Neural progenitor cell (in vitro differentiated cells): ENCODE data around the gene METTL9. TPM values are rescaled to one million over a fixed set of nuclear protein-coding genes. Genes with fewer than 3 reads are reported as not detected.

ENCODE experiments used
- DNase-seq: peaks from one replicate; pipeline ENCODE4 v3.0.0-alpha.2; 2016; ENCODE audit warnings: low spot score
- H2AFZ ChIP-seq: fragments of 200-600 bp; sonication (generic); replicated peaks from 2 replicates; pipeline ENCODE4 v1.6.1; 2016; ENCODE audit warnings: antibody characterized with exemption
- H3F3A ChIP-seq: fragments of 200-600 bp; sonication (generic); 2 replicates; pipeline ENCODE4 v1.6.1; 2016; ENCODE audit warnings: antibody characterized with exemption, low read depth
- H3K27ac ChIP-seq: fragments of 200-600 bp; sonication (generic); 2 replicates; pipeline ENCODE4 v1.5.1; 2016; ENCODE audit warnings: mild to moderate bottlenecking
- H3K27me3 ChIP-seq: fragments of 200-600 bp; sonication (generic); 2 replicates; pipeline ENCODE4 v1.6.1; 2016; ENCODE audit warnings: mild to moderate bottlenecking, moderate library complexity
- H3K36me3 ChIP-seq: fragments of 200-600 bp; sonication (generic); 2 replicates; pipeline ENCODE4 v1.5.1; 2016
- H3K4me1 ChIP-seq: fragments of 200-600 bp; sonication (generic); 2 replicates; pipeline ENCODE4 v1.6.1; 2016; ENCODE audit warnings: mixed run types
- H3K4me2 ChIP-seq: fragments of 200-600 bp; sonication (generic); 2 replicates; pipeline ENCODE4 v1.6.1; 2016
- H3K4me3 ChIP-seq: fragments of 200-600 bp; sonication (generic); 2 replicates; pipeline ENCODE4 v1.5.1; 2016
- H3K79me2 ChIP-seq: fragments of 200-600 bp; sonication (generic); 2 replicates; pipeline ENCODE4 v1.6.1; 2016; ENCODE audit warnings: low read depth
- H3K9ac ChIP-seq: fragments of 200-600 bp; sonication (generic); 2 replicates; pipeline ENCODE4 v1.6.1; 2016
- H3K9me3 ChIP-seq: fragments of 200-600 bp; sonication (generic); 2 replicates; pipeline ENCODE4 v1.5.1; 2016; ENCODE audit warnings: low read depth
- H4K20me1 ChIP-seq: fragments of 200-600 bp; sonication (generic); 2 replicates; pipeline ENCODE4 v1.6.1; 2016; ENCODE audit warnings: low read depth
- H3K27ac Mint-ChIP-seq: 3 replicates; pipeline ENCODE4 v1.8.0; 2021; ENCODE audit warnings: mixed read lengths
- H3K27me3 Mint-ChIP-seq: 2 replicates; pipeline ENCODE4 v1.8.0; 2022; ENCODE audit warnings: low read depth, mild to moderate bottlenecking, inconsistent platforms, moderate library complexity, mixed read lengths; ENCODE audit not compliant: insufficient read depth
- H3K36me3 Mint-ChIP-seq: 3 replicates; pipeline ENCODE4 v1.8.0; 2021; ENCODE audit warnings: mixed read lengths
- H3K4me1 Mint-ChIP-seq: 3 replicates; pipeline ENCODE4 v1.8.0; 2021; ENCODE audit warnings: mixed read lengths
- H3K4me3 Mint-ChIP-seq: 3 replicates; pipeline ENCODE4 v1.8.0; 2021; ENCODE audit warnings: mild to moderate bottlenecking, moderate library complexity, mixed read lengths
- H3K9me3 Mint-ChIP-seq: 3 replicates; pipeline ENCODE4 v1.8.0; 2020; ENCODE audit warnings: mixed read lengths
- CTCF ChIP-seq: fragments of 200-600 bp; sonication (generic); IDR thresholded peaks from 2 replicates; pipeline ENCODE4 v1.5.1; 2017; ENCODE audit warnings: antibody characterized with exemption, mild to moderate bottlenecking
- EZH2 ChIP-seq: fragments of 200-600 bp; sonication (generic); IDR thresholded peaks from 2 replicates; pipeline ENCODE4 v1.6.1; 2017; ENCODE audit warnings: antibody characterized with exemption, mild to moderate bottlenecking, moderate library complexity
- EZH2phosphoT487 ChIP-seq: fragments of 200-600 bp; sonication (generic); IDR thresholded peaks from 2 replicates; pipeline ENCODE4 v1.6.1; 2017; ENCODE audit warnings: antibody characterized with exemption
- total RNA-seq: library from RNA; depleted of rRNA; stranded (reverse); fragments of >200 nt; gene quantifications from 2 replicates; pipeline ENCODE4 v1.2.3, GENCODE V29; 2015; ENCODE audit warnings: low replicate concordance

Gene METTL9
- total RNA-seq, 1 donor from 2014 or later, result 329 TPM

GRCh38 chr16:21659124-21659523 is 59.7 kb downstream of the METTL9 start:
- TF ChIP-seq EZH2 (no peak), CTCF (no peak), EZH2phosphoT487 (no peak)
- no peaks in the 10 kb centered on the region for H3K79me2 ChIP-seq
- Mint-ChIP-seq H3K9me3 (no peaks in the 10 kb centered on the region), H3K27ac (no peak overlapping the region), H3K36me3 (peaks cover 5% of the 10 kb centered on the region), H3K27me3 (no peaks in the 10 kb centered on the region), H3K4me3 (no peak overlapping the region), H3K4me1 (no peaks in the 10 kb centered on the region)
- H3F3A ChIP-seq, result peaks cover 12% of the 10 kb centered on the region
- H4K20me1 ChIP-seq, result no peaks in the 10 kb centered on the region
- no peak overlapping the region for H3K4me3 ChIP-seq
- no peak overlapping the region for H3K27ac ChIP-seq
- no peaks in the 10 kb centered on the region for H3K4me1 ChIP-seq
- H3K9ac ChIP-seq, result no peak overlapping the region
- H2AFZ ChIP-seq, result no peak overlapping the region
- DNase-seq, result no peak
- H3K36me3 ChIP-seq, result no peaks in the 10 kb centered on the region
- peaks cover 12% of the 10 kb centered on the region for H3K27me3 ChIP-seq
- H3K4me2 ChIP-seq, result no peak overlapping the region
- H3K9me3 ChIP-seq, result no peaks in the 10 kb centered on the region

GRCh38 chr16:21663889-21664647 is 64.7 kb downstream of the METTL9 start, which contains the start of gene OTOA:
OTOA (plus strand) TSS chr16:21663968; CDS start chr16:21678515, 14,547 bp downstream.
- Histone ChIP-seq H3K27ac (no peak within 1 kb of the TSS), H3K4me3 (peak within 1 kb of the TSS; percentile 27), H2AFZ (peak within 1 kb of the TSS; percentile 75), H3K9me3 (no peaks in the 10 kb centered on the region), H3K79me2 (no peaks in the 10 kb centered on the region), H3F3A (peaks cover 39% of the 10 kb centered on the region), H4K20me1 (no peaks in the 10 kb centered on the region), H3K4me2 (peak within 1 kb of the TSS; percentile 44), H3K27me3 (peaks cover 14% of the 10 kb centered on the region), H3K4me1 (peaks cover 29% of the 10 kb centered on the region), H3K9ac (no peak within 1 kb of the TSS), H3K36me3 (no peaks in the 10 kb centered on the region)
- Mint-ChIP-seq H3K36me3 (no peaks in the 10 kb centered on the region), H3K9me3 (peaks cover 2% of the 10 kb centered on the region), H3K4me3 (no peak within 1 kb of the TSS), H3K27ac (no peak within 1 kb of the TSS), H3K27me3 (peaks cover 4% of the 10 kb centered on the region), H3K4me1 (peaks cover 22% of the 10 kb centered on the region)
- DNase-seq, result peak; percentile 46
- no peak for TF ChIP-seq CTCF
- TF ChIP-seq EZH2phosphoT487, result no peak
- TF ChIP-seq EZH2, result no peak

GRCh38 chr16:21664801-21665492 is 65.6 kb downstream of the METTL9 start:
- H3K36me3 Mint-ChIP-seq, result no peaks in the 10 kb centered on the region
- H3K27me3 Mint-ChIP-seq, result peaks cover 4% of the 10 kb centered on the region
- Histone ChIP-seq H3K27ac (no peak overlapping the region), H2AFZ (no peak overlapping the region), H3K79me2 (no peaks in the 10 kb centered on the region), H3K27me3 (peaks cover 14% of the 10 kb centered on the region), H3K36me3 (no peaks in the 10 kb centered on the region), H4K20me1 (no peaks in the 10 kb centered on the region), H3K4me2 (peak overlapping the region; percentile 47), H3K9ac (no peak overlapping the region), H3K4me1 (peaks cover 29% of the 10 kb centered on the region), H3F3A (peaks cover 39% of the 10 kb centered on the region), H3K9me3 (no peaks in the 10 kb centered on the region), H3K4me3 (no peak overlapping the region)
- peaks cover 22% of the 10 kb centered on the region for H3K4me1 Mint-ChIP-seq
- DNase-seq, result peak; percentile 5
- TF ChIP-seq CTCF, result no peak
- H3K4me3 Mint-ChIP-seq, result no peak overlapping the region
- peaks cover 2% of the 10 kb centered on the region for H3K9me3 Mint-ChIP-seq
- H3K27ac Mint-ChIP-seq, result peak overlapping the region; percentile 74
